Calu3 (cell line): ENCODE data around the gene CBFA2T3. TPM values are rescaled to one million over a fixed set of nuclear protein-coding genes. Genes with fewer than 3 reads are reported as not detected.

Source experiments
- BruUV-seq: library from RNA; stranded (reverse); fragments of 400-500 nt; replicated peaks from 2 replicates; lab custom pipeline; 2021; lab: Mats Ljungman, UMichigan
- CTCF ChIA-PET: fragments of 300-600 bp; sonication (Branson Sonifier 250); formaldehyde crosslinking; loops from one replicate; lab custom pipeline; 2022; ENCODE audit warnings: antibody characterized with exemption; lab: Charles Lee
- DNase-seq: peaks from one replicate; pipeline ENCODE4 v3.0.0; 2022
- H3K27ac Mint-ChIP-seq: one replicate; pipeline ENCODE4 v1.8.0; 2022; ENCODE audit warnings: mixed read lengths; ENCODE audit not compliant: unreplicated experiment
- H3K27me3 Mint-ChIP-seq: one replicate; pipeline ENCODE4 v1.8.0; 2022; ENCODE audit warnings: mixed read lengths; ENCODE audit not compliant: unreplicated experiment
- H3K36me3 Mint-ChIP-seq: one replicate; pipeline ENCODE4 v1.8.0; 2022; ENCODE audit warnings: mild to moderate bottlenecking, moderate library complexity, mixed read lengths; ENCODE audit not compliant: insufficient read depth, unreplicated experiment
- H3K4me1 Mint-ChIP-seq: one replicate; pipeline ENCODE4 v1.8.0; 2022; ENCODE audit warnings: mild to moderate bottlenecking, low read depth, mixed read lengths; ENCODE audit not compliant: unreplicated experiment
- H3K4me3 Mint-ChIP-seq: one replicate; pipeline ENCODE4 v1.8.0; 2022; ENCODE audit warnings: mild to moderate bottlenecking, low read depth, moderate library complexity, mixed read lengths; ENCODE audit not compliant: unreplicated experiment
- H3K9me3 Mint-ChIP-seq: one replicate; pipeline ENCODE4 v1.8.0; 2022; ENCODE audit warnings: low read depth, mixed read lengths; ENCODE audit not compliant: unreplicated experiment
- intact Hi-C: fragments of 100-400 bp; cut with micrococcal nuclease; formaldehyde crosslinking; loops from one replicate; pipeline ENCODE4 v1.10.0; 2022; ENCODE audit not compliant: unreplicated experiment
- total RNA-seq: library from RNA; stranded (reverse); gene quantifications from 2 replicates; pipeline ENCODE4 v1.2.3, GENCODE V29; 2022
- TF ChIP-seq, protein P1 (sequence below): fragments of 200-600 bp; IDR thresholded peaks from one replicate; pipeline ENCODE4 v1.8.0; 2022; ENCODE audit warnings: antibody characterized with exemption; ENCODE audit not compliant: unreplicated experiment

CBFA2T3 gene
- total RNA-seq, 1 experiment from 2014 or later, result not detected

- no TSS peak for BruUV-seq
- no peaks in the 10 kb centered on the region for H3K27me3 Mint-ChIP-seq
- DNase-seq, result no peak
- TF ChIP-seq, protein P1, sequence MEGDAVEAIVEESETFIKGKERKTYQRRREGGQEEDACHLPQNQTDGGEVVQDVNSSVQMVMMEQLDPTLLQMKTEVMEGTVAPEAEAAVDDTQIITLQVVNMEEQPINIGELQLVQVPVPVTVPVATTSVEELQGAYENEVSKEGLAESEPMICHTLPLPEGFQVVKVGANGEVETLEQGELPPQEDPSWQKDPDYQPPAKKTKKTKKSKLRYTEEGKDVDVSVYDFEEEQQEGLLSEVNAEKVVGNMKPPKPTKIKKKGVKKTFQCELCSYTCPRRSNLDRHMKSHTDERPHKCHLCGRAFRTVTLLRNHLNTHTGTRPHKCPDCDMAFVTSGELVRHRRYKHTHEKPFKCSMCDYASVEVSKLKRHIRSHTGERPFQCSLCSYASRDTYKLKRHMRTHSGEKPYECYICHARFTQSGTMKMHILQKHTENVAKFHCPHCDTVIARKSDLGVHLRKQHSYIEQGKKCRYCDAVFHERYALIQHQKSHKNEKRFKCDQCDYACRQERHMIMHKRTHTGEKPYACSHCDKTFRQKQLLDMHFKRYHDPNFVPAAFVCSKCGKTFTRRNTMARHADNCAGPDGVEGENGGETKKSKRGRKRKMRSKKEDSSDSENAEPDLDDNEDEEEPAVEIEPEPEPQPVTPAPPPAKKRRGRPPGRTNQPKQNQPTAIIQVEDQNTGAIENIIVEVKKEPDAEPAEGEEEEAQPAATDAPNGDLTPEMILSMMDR, result no peak
- intact Hi-C loops, result no loop called here
- peaks cover 15% of the 10 kb centered on the region for H3K36me3 Mint-ChIP-seq
- no peaks in the 10 kb centered on the region for H3K9me3 Mint-ChIP-seq
- CTCF ChIA-PET, result no interaction called here
- no peaks in the 10 kb centered on the region for H3K4me1 Mint-ChIP-seq
- no peak overlapping the region for H3K4me3 Mint-ChIP-seq
- no peak overlapping the region for H3K27ac Mint-ChIP-seq
These were observed 139.2 kb downstream of the CBFA2T3 start for GRCh38 chr16:88837806-88838205.

DNA sequence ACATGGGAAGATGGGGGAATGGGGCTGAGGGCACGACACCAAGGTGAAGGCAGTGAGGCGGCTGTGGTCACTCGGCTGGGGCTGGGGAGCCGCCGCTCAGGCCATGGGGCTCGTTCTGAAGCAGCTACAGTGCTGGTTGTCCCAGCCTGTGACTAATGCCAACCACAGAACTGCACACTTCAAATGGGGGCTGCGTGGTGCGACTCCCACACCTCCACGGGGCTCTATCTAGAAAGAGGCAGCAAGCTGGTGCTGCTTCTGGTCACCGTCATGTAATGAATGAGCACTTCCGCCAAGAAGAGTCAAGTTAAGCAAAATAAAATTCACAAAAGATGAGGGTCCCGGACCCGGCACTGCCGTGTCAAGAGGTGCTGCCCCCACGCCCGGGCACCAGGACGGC, 140.2 kb downstream of the CBFA2T3 start:
- Mint-ChIP-seq H3K27me3 (no peaks in the 10 kb centered on the region), H3K4me1 (no peaks in the 10 kb centered on the region), H3K9me3 (no peaks in the 10 kb centered on the region), H3K27ac (no peak overlapping the region), H3K36me3 (peaks cover 15% of the 10 kb centered on the region), H3K4me3 (no peak overlapping the region)
- TF ChIP-seq, protein P1, result no peak
- BruUV-seq, result no TSS peak
- DNase-seq, result no peak
- intact Hi-C loops, result no loop called here
- CTCF ChIA-PET, result no interaction called here

GRCh38 chr16:88835818-88836217, 141.2 kb downstream of the CBFA2T3 start:
- CTCF ChIA-PET, result no interaction called here
- TF ChIP-seq, protein P1, result no peak
- Mint-ChIP-seq H3K27me3 (no peaks in the 10 kb centered on the region), H3K4me3 (no peak overlapping the region), H3K4me1 (no peaks in the 10 kb centered on the region), H3K36me3 (peaks cover 16% of the 10 kb centered on the region), H3K27ac (no peak overlapping the region), H3K9me3 (no peaks in the 10 kb centered on the region)
- BruUV-seq, result no TSS peak
- intact Hi-C loops, result no loop called here
- no peak for DNase-seq

- intact Hi-C loops, result no loop called here
- DNase-seq, result no peak
- TF ChIP-seq, protein P1, result no peak
- H3K27ac Mint-ChIP-seq, result no peak overlapping the region
- CTCF ChIA-PET, result no interaction called here
- H3K27me3 Mint-ChIP-seq, result no peaks in the 10 kb centered on the region
- H3K4me3 Mint-ChIP-seq, result no peak overlapping the region
- BruUV-seq, result no TSS peak
- H3K9me3 Mint-ChIP-seq, result no peaks in the 10 kb centered on the region
- no peaks in the 10 kb centered on the region for H3K4me1 Mint-ChIP-seq
- peaks cover 20% of the 10 kb centered on the region for H3K36me3 Mint-ChIP-seq
These were observed 141.6 kb downstream of the CBFA2T3 start for GRCh38 chr16:88835383-88835782.
